ENCODE results near the gene THPO. TPM values are rescaled to one million over a fixed set of nuclear protein-coding genes. Genes with fewer than 3 reads are reported as not detected.

THPO gene
- total and polyA plus RNA-seq, 2 donors (not counting 3 experiments of a cell fraction or from before 2014, with no cell fraction given), result 0.08 TPM; not detected in 1

- H3K27ac ChIP-seq (ENCODE audit: insufficient read depth, low read depth, low read length), result no peak overlapping the region
- H3K4me3 ChIP-seq (replicated peaks in 1 of 3; ENCODE audit: insufficient read depth in 1 of 3, low read depth in 1 of 3, low read length in 3 of 3), result no peak overlapping the region
- ChIA-PET POLR2A (no interaction called here), CTCF (no interaction called here)
- H3K9ac ChIP-seq (replicated peaks; ENCODE audit: extremely low read depth, insufficient read depth, low read length), result no peak overlapping the region
- no peaks in the 10 kb centered on the region for H3K79me2 ChIP-seq (ENCODE audit: control insufficient read depth, insufficient read depth, low read length)
- dilution Hi-C loops (cut with MboI; ENCODE audit: extremely low pct_ligation_motif_present, low sequenced_read_pairs) (no loop called here), intact Hi-C loops (cut with micrococcal nuclease) (loop anchor here (10.0 kb wide), 1 partner anchor 396 kb away; no protein-coding TSS in a partner anchor)
- H2AFZ ChIP-seq (ENCODE audit: low read depth, low read length), result no peak overlapping the region
- no peaks in the 10 kb centered on the region for H4K20me1 ChIP-seq (replicated peaks; ENCODE audit: control insufficient read depth, extremely low read depth, insufficient read depth, low read length)
- no peaks in the 10 kb centered on the region for H3K9me1 ChIP-seq (replicated peaks; ENCODE audit: control insufficient read depth, extremely low read depth, insufficient read depth, low read length)
- peaks cover 10% of the 10 kb centered on the region for H3K4me1 ChIP-seq (ENCODE audit: control insufficient read depth, extremely low read depth, insufficient read depth, low read length)
- no peaks in the 10 kb centered on the region for H3K36me3 ChIP-seq (ENCODE audit: control insufficient read depth in 2 of 2, extremely low read depth in 1 of 2, insufficient read depth in 2 of 2, low read length in 2 of 2)
- peaks cover 44 to 53% of the 10 kb centered on the region in 2 experiments for H3K27me3 ChIP-seq (ENCODE audit: control insufficient read depth in 2 of 2, insufficient read depth in 2 of 2, low read length in 2 of 2)
- DNase-seq (ENCODE audit: low read depth, low spot score) (no peak), FAIRE-seq (no peak)
- no TSS peak for BruUV-seq (replicated peaks)
- no peaks in the 10 kb centered on the region for H3K9me3 ChIP-seq (replicated peaks; ENCODE audit: control insufficient read depth, insufficient read depth, low read length)
- no peak overlapping the region for H3K4me2 ChIP-seq (ENCODE audit: insufficient read depth, low read length)
- peak; percentile 63 for TF ChIP-seq EZH2 (IDR thresholded peaks at IDR 0.05; ENCODE audit: borderline replicate concordance, low read depth, low read length, severe bottlenecking)
- TF ChIP-seq GATA2 (IDR thresholded peaks at IDR 0.05; ENCODE audit: insufficient read depth, insufficient read length, low read depth, low read length), result no peak
These were observed 797 bp upstream of the THPO start for GRCh38 chr3:184378651-184379357.

- ChIA-PET CTCF (interaction anchor here (0.5 to 1.6 kb wide), 8 partner anchors 13 to 161 kb away, joined by 3 to 4 read pairs (median 3); no protein-coding TSS in a partner anchor), POLR2A (no interaction called here)
- TF ChIP-seq EZH2 (IDR thresholded peaks at IDR 0.05; ENCODE audit: borderline replicate concordance, low read depth, low read length, severe bottlenecking) (no peak), JUN (IDR thresholded peaks at IDR 0.05; ENCODE audit: borderline replicate concordance, insufficient read depth, insufficient read length, low read depth) (no peak), MYC (IDR thresholded peaks at IDR 0.05; ENCODE audit: low read depth, low read length) (no peak), FOS (IDR thresholded peaks at IDR 0.05; ENCODE audit: borderline replicate concordance, insufficient read depth, low read length) (no peak), POLR2A (IDR thresholded peaks at IDR 0.05; ENCODE audit: low read depth, low read length) (no peak), GATA2 (IDR thresholded peaks at IDR 0.05; ENCODE audit: insufficient read depth, insufficient read length, low read depth, low read length) (no peak), POLR2AphosphoS5 (IDR thresholded peaks at IDR 0.05; ENCODE audit: insufficient read depth, low read depth, low read length) (no peak)
- TF ChIP-seq, protein P1, sequence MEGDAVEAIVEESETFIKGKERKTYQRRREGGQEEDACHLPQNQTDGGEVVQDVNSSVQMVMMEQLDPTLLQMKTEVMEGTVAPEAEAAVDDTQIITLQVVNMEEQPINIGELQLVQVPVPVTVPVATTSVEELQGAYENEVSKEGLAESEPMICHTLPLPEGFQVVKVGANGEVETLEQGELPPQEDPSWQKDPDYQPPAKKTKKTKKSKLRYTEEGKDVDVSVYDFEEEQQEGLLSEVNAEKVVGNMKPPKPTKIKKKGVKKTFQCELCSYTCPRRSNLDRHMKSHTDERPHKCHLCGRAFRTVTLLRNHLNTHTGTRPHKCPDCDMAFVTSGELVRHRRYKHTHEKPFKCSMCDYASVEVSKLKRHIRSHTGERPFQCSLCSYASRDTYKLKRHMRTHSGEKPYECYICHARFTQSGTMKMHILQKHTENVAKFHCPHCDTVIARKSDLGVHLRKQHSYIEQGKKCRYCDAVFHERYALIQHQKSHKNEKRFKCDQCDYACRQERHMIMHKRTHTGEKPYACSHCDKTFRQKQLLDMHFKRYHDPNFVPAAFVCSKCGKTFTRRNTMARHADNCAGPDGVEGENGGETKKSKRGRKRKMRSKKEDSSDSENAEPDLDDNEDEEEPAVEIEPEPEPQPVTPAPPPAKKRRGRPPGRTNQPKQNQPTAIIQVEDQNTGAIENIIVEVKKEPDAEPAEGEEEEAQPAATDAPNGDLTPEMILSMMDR (IDR thresholded peaks at IDR 0.05; ENCODE audit: extremely low read depth in 1 of 2, insufficient read depth in 1 of 2, low read depth in 1 of 2, low read length in 2 of 2), result no peak
- TF ChIP-seq, protein P2, sequence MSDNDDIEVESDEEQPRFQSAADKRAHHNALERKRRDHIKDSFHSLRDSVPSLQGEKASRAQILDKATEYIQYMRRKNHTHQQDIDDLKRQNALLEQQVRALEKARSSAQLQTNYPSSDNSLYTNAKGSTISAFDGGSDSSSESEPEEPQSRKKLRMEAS (IDR thresholded peaks at IDR 0.05; ENCODE audit: insufficient read depth, insufficient read length), result no peak
- Histone ChIP-seq H3K36me3 (ENCODE audit: control insufficient read depth in 2 of 2, extremely low read depth in 1 of 2, insufficient read depth in 2 of 2, low read length in 2 of 2) (no peaks in the 10 kb centered on the region), H3K9ac (replicated peaks; ENCODE audit: extremely low read depth, insufficient read depth, low read length) (no peak overlapping the region), H3K27ac (ENCODE audit: insufficient read depth, low read depth, low read length) (no peak overlapping the region), H3K27me3 (ENCODE audit: control insufficient read depth in 2 of 2, insufficient read depth in 2 of 2, low read length in 2 of 2) (peaks cover 44 to 49% of the 10 kb centered on the region in 2 experiments), H4K20me1 (replicated peaks; ENCODE audit: control insufficient read depth, extremely low read depth, insufficient read depth, low read length) (no peaks in the 10 kb centered on the region), H3K4me1 (ENCODE audit: control insufficient read depth, extremely low read depth, insufficient read depth, low read length) (peaks cover 10% of the 10 kb centered on the region), H3K79me2 (ENCODE audit: control insufficient read depth, insufficient read depth, low read length) (no peaks in the 10 kb centered on the region), H3K4me2 (ENCODE audit: insufficient read depth, low read length) (no peak overlapping the region), H3K4me3 (replicated peaks in 1 of 3; ENCODE audit: insufficient read depth in 1 of 3, low read depth in 1 of 3, low read length in 3 of 3) (no peak overlapping the region), H2AFZ (ENCODE audit: low read depth, low read length) (no peak overlapping the region), H3K9me1 (replicated peaks; ENCODE audit: control insufficient read depth, extremely low read depth, insufficient read depth, low read length) (no peaks in the 10 kb centered on the region), H3K9me3 (replicated peaks; ENCODE audit: control insufficient read depth, insufficient read depth, low read length) (no peaks in the 10 kb centered on the region)
- no peak for DNase-seq (ENCODE audit: low read depth, low spot score)
- dilution Hi-C loops (cut with MboI; ENCODE audit: extremely low pct_ligation_motif_present, low sequenced_read_pairs), result no loop called here
- no peak for FAIRE-seq
- BruUV-seq (replicated peaks), result no TSS peak
- intact Hi-C loops (cut with micrococcal nuclease), result loop anchor here (10.0 kb wide), 1 partner anchor 397 kb away; no protein-coding TSS in a partner anchor
These were observed 633 bp downstream of the THPO start for GRCh38 chr3:184377374-184377773.

Measured in endothelial cell of umbilical vein (primary cell).